ENCODE data around the gene CDKN2A.

DNA sequence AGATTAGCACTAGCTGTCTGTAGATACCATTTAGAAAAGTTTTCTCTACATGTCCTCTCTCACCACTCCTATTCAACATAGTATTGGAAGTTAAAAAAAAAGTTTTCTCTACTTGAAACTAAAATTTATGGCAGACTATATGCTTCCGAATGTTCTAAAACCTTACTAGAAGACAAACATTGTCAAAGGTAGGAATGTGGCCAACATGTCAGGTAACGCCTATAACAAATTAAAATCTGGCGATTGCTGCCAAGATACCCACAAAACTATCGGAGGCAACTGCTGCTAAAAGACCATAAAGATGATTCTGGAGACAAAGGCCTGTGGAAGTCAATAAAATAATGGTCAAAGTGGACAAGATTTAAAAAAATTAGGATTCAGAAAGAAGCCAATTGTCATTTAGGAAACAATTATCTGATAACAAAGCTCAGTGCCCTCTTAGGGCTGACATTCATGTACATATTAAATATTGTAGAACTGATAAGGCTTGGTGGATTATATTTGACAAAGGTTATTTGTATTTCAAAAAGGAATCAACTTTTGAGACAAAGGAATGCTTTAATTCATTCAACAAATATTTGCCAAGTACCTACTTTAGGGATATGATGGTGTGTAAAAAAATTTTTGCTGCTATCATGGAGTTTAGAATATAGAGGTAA is 52.7 kb downstream of the CDKN2A start:
- TF ChIP-seq FOXM1 (IDR thresholded peaks at IDR 0.05; ENCODE audit: borderline replicate concordance), result no peak
- TF ChIP-seq, protein P1, sequence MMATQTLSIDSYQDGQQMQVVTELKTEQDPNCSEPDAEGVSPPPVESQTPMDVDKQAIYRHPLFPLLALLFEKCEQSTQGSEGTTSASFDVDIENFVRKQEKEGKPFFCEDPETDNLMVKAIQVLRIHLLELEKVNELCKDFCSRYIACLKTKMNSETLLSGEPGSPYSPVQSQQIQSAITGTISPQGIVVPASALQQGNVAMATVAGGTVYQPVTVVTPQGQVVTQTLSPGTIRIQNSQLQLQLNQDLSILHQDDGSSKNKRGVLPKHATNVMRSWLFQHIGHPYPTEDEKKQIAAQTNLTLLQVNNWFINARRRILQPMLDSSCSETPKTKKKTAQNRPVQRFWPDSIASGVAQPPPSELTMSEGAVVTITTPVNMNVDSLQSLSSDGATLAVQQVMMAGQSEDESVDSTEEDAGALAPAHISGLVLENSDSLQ (IDR thresholded peaks at IDR 0.05), result no peak
- TF ChIP-seq ARNT (IDR thresholded peaks at IDR 0.05), result no peak
- TF ChIP-seq SP1 (IDR thresholded peaks at IDR 0.05), result no peak
- no peak for TF ChIP-seq FOXA1 (IDR thresholded peaks at IDR 0.05)
- no peak for TF ChIP-seq NFRKB (IDR thresholded peaks at IDR 0.05)
- no peak for TF ChIP-seq FOXK2 (IDR thresholded peaks at IDR 0.05)
- TF ChIP-seq SUZ12 (IDR thresholded peaks at IDR 0.05), result no peak
